ENCODE results near the gene MAP2K2.

MAP2K2 gene

DNA sequence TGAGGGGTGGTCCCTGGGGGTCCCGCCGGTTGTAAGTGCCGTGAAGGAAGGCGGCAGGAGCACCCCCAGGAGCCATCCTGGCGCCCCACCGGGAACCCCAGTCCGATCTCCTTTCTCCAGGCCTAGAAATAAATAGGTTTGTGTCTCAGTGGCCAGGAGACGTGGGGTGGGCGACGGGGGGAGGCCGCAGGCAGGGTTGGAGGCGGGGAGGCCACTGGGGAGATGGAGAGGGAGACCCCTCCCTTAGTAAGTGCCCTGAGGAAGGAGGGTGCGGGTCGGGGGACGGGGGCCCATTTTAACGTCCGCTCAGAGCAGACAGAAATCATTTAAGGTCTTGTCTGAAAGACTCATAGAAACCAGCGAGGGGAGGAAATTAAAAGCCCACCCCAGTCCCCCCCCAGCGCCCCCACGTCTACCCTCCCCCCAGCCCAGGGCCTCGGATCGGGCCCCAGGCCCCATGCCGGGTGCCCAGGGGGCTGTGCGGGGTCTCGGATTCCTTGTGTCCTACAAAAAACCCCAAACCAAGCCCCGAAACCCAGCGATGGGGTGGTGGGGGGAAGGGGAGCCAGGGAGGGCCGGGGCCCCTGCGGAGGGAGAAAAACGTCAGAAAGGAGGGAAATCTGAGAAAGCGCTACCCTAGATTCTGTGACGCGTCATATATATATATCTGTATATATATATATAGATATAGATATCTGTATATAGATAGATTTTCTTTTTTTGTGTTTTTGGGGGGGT lies 76.8 kb downstream of the MAP2K2 start:
- H3K4me3 ChIP-seq (ENCODE audit: low read depth, low read length), result no peak overlapping the region
- TF ChIP-seq, protein P1, sequence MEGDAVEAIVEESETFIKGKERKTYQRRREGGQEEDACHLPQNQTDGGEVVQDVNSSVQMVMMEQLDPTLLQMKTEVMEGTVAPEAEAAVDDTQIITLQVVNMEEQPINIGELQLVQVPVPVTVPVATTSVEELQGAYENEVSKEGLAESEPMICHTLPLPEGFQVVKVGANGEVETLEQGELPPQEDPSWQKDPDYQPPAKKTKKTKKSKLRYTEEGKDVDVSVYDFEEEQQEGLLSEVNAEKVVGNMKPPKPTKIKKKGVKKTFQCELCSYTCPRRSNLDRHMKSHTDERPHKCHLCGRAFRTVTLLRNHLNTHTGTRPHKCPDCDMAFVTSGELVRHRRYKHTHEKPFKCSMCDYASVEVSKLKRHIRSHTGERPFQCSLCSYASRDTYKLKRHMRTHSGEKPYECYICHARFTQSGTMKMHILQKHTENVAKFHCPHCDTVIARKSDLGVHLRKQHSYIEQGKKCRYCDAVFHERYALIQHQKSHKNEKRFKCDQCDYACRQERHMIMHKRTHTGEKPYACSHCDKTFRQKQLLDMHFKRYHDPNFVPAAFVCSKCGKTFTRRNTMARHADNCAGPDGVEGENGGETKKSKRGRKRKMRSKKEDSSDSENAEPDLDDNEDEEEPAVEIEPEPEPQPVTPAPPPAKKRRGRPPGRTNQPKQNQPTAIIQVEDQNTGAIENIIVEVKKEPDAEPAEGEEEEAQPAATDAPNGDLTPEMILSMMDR (IDR thresholded peaks at IDR 0.05; ENCODE audit: low read depth, low read length), result no peak

DNA sequence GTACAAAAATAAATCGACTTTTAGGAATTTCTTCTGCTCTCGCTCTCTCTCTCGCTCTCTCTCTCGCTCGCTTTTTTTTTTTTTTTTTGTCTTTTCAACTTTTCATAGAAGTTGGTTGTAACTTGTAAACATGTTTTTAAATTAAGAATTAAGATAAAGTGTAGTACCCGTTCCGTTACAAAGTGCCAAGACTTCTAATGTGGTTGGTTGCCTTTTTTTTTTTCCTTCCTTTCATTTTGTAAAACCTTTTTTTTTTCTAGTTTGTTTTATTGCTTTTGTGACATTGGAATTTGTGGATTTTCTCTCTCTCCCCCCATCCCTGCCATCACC lies 77.6 kb downstream of the MAP2K2 start:
- TF ChIP-seq, protein P1 (IDR thresholded peaks at IDR 0.05; ENCODE audit: low read depth, low read length), result no peak
- no peak overlapping the region for H3K4me3 ChIP-seq (ENCODE audit: low read depth, low read length)

DNA sequence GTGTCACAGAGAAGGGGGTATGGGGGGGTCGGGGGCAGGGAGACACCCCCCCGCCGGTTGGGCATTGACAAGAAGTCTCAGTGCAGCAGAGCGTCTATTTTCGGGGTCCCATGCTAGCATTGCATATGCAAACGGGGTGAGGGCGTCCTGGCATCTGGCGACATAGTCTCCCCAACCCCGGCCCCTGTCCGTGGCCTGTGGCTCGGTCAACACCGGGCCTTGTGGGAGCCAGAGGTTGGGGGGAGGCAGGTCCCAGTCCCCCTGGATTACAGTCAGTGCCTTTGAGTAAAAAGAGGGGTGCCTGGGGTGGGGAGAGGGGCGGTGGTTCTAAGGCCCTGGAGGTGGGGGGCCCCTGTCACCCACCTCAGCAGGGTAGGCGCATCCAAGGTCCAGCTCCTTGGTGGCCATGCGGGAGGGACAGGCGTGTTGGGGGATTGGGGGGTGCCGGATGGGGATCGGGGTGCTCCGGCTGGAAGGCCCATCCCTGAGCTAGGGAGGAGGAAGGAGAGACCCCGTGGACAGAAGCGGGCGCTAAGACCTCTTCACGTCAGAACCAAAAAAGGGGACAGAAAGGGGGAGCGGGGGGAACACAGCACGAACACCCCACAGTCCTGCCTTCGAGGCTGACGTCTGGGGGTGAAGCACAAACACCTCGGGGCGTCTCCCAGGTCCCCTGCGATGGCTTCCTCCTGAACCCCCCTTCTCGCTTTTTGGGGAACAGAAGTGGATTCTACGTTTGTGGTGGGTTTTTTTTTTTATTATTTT lies 78.1 kb downstream of the MAP2K2 start:
- TF ChIP-seq, protein P1 (IDR thresholded peaks at IDR 0.05; ENCODE audit: low read depth, low read length), result no peak
- H3K4me3 ChIP-seq (ENCODE audit: low read depth, low read length), result no peak overlapping the region

DNA sequence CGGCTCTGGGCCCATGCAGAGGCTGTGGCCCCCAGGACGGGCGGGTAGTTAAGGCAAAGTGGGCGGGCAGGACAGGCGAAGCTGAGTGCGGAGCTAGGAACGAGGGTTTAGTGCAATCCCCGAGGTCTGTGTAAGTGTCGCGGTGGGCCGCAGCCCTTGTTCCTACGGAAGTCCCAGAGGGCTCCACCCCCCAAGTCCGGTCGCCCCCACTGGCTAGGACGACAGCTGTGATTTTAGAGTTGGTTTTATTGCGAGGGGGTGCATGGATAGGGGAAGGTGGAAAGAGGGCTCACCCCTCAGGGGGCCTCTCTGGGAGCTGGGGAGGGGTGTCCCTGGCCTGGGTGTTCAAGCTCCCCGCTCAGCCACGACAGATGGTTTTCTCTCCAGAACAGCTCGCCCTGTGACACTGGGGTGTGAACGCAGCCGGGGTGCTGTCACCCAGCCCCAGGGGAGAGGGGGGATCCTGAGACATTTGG lies 78.9 kb downstream of the MAP2K2 start:
- no peak overlapping the region for H3K4me3 ChIP-seq (ENCODE audit: low read depth, low read length)
- TF ChIP-seq, protein P1 (IDR thresholded peaks at IDR 0.05; ENCODE audit: low read depth, low read length), result no peak

DNA sequence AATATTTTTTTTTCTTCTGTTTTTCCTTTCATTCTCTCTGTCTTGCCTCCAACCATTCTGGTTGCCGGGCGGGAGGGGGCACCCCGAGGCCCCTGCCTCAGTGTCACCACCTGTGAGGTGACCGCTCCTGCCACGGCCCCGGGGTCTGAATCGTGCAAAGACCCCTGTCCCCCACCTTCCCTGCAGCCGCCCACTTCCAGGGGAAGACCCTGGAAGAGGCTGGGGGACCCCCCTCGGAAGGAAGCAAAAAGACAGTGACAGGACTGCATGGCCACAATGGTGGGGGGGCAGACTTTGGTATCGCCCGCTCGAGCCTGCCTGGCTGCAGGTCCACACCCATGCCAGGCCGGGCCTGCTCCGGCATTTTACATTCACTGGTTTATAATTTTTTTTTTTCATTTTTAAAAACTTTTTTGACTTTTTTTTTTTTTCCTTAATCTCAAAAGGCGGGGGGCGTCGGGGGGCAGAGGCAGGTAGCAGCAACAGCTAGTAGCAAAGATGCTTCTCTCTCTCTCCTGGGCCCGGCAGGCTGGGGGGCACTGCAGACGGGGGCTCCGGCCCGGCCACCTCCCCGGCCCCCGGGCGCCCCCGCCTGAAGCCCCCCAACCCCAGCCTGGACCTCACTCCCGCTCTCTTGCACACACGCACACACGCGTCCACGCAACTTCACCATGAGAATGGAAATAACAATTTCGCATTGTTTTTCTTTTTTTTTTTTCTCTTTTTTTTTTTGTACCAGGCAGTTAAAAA lies 79.8 kb downstream of the MAP2K2 start:
- no peak overlapping the region for H3K4me3 ChIP-seq (ENCODE audit: low read depth, low read length)
- TF ChIP-seq, protein P1 (IDR thresholded peaks at IDR 0.05; ENCODE audit: low read depth, low read length), result no peak

DNA sequence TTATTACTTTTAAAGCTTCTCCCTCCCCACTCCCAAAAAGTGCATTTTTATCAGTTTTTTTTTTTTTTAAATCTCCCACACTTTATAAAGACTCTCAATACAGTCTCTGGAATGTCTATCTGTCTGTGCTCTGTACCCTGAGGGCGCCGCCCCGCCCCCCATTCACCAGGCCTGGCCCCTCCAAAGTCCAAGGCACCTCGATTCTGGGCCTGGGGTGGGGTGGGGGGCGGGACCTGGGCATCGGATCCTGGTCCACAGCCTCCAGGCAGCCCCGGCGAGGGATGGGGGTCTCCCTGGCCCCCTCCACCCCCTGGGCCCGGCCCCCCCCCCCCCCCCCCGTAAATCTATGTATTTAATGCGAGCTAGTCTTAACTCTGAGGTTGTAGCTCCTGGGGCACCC lies 80.5 kb downstream of the MAP2K2 start:
- no peak overlapping the region for H3K4me3 ChIP-seq (ENCODE audit: low read depth, low read length)
- TF ChIP-seq, protein P1 (IDR thresholded peaks at IDR 0.05; ENCODE audit: low read depth, low read length), result no peak

Data from WI38 (cell line).